ENCODE measurements around the gene KIAA0513.

DNA sequence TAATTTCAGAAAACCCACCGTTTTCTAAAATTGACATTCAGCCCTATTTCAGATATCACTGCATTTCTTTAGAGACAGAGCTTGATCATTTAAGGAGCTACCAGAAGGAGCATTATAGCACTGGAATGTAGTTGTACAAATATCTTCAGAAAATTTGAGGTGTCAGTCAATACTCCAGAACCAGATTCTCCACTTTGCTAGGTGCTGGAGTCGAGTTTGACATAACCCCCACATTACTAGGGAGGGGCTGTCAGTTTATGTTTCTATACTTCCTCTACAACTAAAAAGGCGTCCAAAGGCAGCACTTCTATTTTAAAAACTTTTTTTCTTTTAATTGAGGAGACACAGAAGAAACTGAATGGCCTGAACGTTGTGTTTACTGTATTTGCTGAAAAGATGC lies 892 bp upstream of the KIAA0513 start:
- TF ChIP-seq, protein P1, sequence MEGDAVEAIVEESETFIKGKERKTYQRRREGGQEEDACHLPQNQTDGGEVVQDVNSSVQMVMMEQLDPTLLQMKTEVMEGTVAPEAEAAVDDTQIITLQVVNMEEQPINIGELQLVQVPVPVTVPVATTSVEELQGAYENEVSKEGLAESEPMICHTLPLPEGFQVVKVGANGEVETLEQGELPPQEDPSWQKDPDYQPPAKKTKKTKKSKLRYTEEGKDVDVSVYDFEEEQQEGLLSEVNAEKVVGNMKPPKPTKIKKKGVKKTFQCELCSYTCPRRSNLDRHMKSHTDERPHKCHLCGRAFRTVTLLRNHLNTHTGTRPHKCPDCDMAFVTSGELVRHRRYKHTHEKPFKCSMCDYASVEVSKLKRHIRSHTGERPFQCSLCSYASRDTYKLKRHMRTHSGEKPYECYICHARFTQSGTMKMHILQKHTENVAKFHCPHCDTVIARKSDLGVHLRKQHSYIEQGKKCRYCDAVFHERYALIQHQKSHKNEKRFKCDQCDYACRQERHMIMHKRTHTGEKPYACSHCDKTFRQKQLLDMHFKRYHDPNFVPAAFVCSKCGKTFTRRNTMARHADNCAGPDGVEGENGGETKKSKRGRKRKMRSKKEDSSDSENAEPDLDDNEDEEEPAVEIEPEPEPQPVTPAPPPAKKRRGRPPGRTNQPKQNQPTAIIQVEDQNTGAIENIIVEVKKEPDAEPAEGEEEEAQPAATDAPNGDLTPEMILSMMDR (conservative IDR thresholded peaks at IDR 0.05; ENCODE audit: low read length), result no peak
- TF ChIP-seq EZH2phosphoT487 (IDR thresholded peaks at IDR 0.05; ENCODE audit: borderline replicate concordance), result no peak
